Progenitor cell of endocrine pancreas (in vitro differentiated cells): Measurements from ENCODE around the gene HTR3B. TPM values are rescaled to one million over a fixed set of nuclear protein-coding genes. Genes with fewer than 3 reads are reported as not detected.

Experiments
- DNase-seq: peaks from one replicate; pipeline ENCODE4 v3.0.0; 2021; ENCODE audit warnings: low spot score; ENCODE audit not compliant: unreplicated experiment
- H3K27ac Mint-ChIP-seq: 2 replicates; pipeline ENCODE4 v1.8.0; 2021; ENCODE audit warnings: mild to moderate bottlenecking, moderate library complexity, mixed read lengths
- H3K27me3 Mint-ChIP-seq: 2 replicates; pipeline ENCODE4 v1.8.0; 2021; ENCODE audit warnings: mixed read lengths
- H3K36me3 Mint-ChIP-seq: 2 replicates; pipeline ENCODE4 v1.8.0; 2022; ENCODE audit warnings: mixed read lengths; ENCODE audit not compliant: insufficient read depth
- H3K4me1 Mint-ChIP-seq: 2 replicates; pipeline ENCODE4 v1.8.0; 2021; ENCODE audit warnings: low read depth, mixed read lengths
- H3K4me3 Mint-ChIP-seq: 2 replicates; pipeline ENCODE4 v1.8.0; 2021; ENCODE audit warnings: low read depth, mild to moderate bottlenecking, moderate library complexity, mixed read lengths
- H3K9me3 Mint-ChIP-seq: 2 replicates; pipeline ENCODE4 v1.8.0; 2021; ENCODE audit warnings: low read depth, mixed read lengths
- CTCF ChIP-seq: fragments of 200-600 bp; sonication (generic); IDR thresholded peaks from one replicate; pipeline ENCODE4 v1.5.0; 2021; ENCODE audit warnings: antibody characterized with exemption, mild to moderate bottlenecking; ENCODE audit not compliant: unreplicated experiment
- total RNA-seq: library from RNA; stranded (reverse); gene quantifications from 2 replicates; pipeline ENCODE4 v1.2.1, GENCODE V29; 2021

Gene HTR3B
- total RNA-seq, 1 donor from 2014 or later = not detected

- peaks cover 7% of the 10 kb centered on the region for H3K4me1 Mint-ChIP-seq
- H3K27ac Mint-ChIP-seq = no peak overlapping the region
- no peaks in the 10 kb centered on the region for H3K9me3 Mint-ChIP-seq
- H3K36me3 Mint-ChIP-seq = no peaks in the 10 kb centered on the region
- TF ChIP-seq CTCF = no peak
- no peak for DNase-seq
- peaks cover 58% of the 10 kb centered on the region for H3K27me3 Mint-ChIP-seq
- no peak overlapping the region for H3K4me3 Mint-ChIP-seq
Observed at GRCh38 chr11:113977071-113977490, 72.5 kb downstream of the HTR3B start.

GRCh38 chr11:113977701-113978100 lies 73.1 kb downstream of the HTR3B start:
- Mint-ChIP-seq H3K4me1 (peaks cover 7% of the 10 kb centered on the region), H3K9me3 (no peaks in the 10 kb centered on the region), H3K27ac (no peak overlapping the region), H3K36me3 (no peaks in the 10 kb centered on the region), H3K4me3 (no peak overlapping the region), H3K27me3 (peaks cover 53% of the 10 kb centered on the region)
- no peak for TF ChIP-seq CTCF
- DNase-seq = no peak

GRCh38 chr11:113979431-113979830 lies 74.8 kb downstream of the HTR3B start:
- peaks cover 67% of the 10 kb centered on the region for H3K27me3 Mint-ChIP-seq
- peaks cover 7% of the 10 kb centered on the region for H3K4me1 Mint-ChIP-seq
- TF ChIP-seq CTCF = no peak
- no peak overlapping the region for H3K4me3 Mint-ChIP-seq
- H3K27ac Mint-ChIP-seq = no peak overlapping the region
- H3K9me3 Mint-ChIP-seq = no peaks in the 10 kb centered on the region
- DNase-seq = no peak
- no peaks in the 10 kb centered on the region for H3K36me3 Mint-ChIP-seq

GRCh38 chr11:113980785-113981184 lies 76.2 kb downstream of the HTR3B start:
- Mint-ChIP-seq H3K27me3 (peaks cover 68% of the 10 kb centered on the region), H3K4me3 (no peak overlapping the region), H3K4me1 (no peaks in the 10 kb centered on the region), H3K36me3 (no peaks in the 10 kb centered on the region), H3K9me3 (no peaks in the 10 kb centered on the region), H3K27ac (no peak overlapping the region)
- DNase-seq = no peak
- TF ChIP-seq CTCF = no peak

- DNase-seq = no peak
- TF ChIP-seq CTCF = no peak
- no peaks in the 10 kb centered on the region for H3K36me3 Mint-ChIP-seq
- H3K4me3 Mint-ChIP-seq = no peak overlapping the region
- H3K9me3 Mint-ChIP-seq = no peaks in the 10 kb centered on the region
- H3K27me3 Mint-ChIP-seq = peaks cover 64% of the 10 kb centered on the region
- H3K4me1 Mint-ChIP-seq = no peaks in the 10 kb centered on the region
- H3K27ac Mint-ChIP-seq = no peak overlapping the region
Observed at GRCh38 chr11:113982306-113982705, 77.7 kb downstream of the HTR3B start.
